ENCODE measurements around the gene CD70.
"Not testable (repeated sequence)": the region's sequence is repeated elsewhere in the genome, so short reads cannot be mapped to it uniquely, and the experiment has no call there.

DNA sequence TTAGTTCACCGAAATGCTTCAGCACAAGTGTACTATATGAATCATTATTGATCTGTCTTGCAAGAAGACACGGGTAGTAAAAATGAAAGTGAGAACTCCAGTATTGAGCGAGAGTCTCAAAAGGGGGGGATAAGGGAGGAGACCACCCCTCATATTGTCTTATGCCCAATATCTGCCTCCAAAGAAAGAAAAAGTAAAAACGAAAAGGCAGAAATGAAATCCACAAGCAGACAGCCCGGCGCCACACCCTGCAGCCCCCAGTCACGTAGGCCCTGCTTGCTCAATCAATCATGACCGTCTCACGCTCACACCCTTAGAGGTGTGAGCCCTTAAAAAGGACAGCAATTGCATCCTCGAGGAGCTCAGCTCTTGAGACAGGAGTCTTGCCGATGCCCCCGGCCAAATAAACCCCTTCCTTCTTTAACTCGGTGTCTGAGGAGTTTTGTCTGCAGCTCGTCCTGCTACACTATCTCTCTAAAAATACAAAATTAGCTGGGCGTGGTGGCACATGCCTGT is 10.6 kb upstream of the CD70 start:
- not testable (repeated sequence) for TF ChIP-seq POLR2A, CTCF (IDR thresholded peaks at IDR 0.05)
